HG03469 (cell line): ENCODE results near the gene SIK3.

Experiments
- ATAC-seq: cut with Tn5 transposase; IDR thresholded peaks from one replicate; pipeline ENCODE4 v1.9.1; 2021; ENCODE audit warnings: mild to moderate bottlenecking, moderate library complexity, moderate number of reproducible peaks; ENCODE audit not compliant: unreplicated experiment

Gene SIK3

DNA sequence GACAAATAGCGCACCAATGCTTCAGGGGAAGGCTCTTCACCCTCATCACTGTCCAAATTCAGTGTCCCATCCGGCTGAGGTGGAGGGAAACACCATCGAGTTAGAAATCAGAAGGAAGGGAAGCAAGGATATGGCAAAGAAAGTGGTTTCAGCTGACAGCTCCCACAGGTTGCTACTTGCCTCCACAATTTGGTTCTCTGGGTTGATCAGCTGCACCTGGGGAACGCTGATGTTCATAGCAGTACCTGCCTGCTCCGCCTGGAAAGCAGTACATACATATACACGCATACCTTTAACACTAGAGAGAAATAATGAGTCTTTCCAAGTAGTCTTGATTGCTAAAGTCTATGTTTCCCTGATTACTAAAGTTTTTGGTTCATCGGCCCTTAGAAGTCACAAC is 223.0 kb downstream of the SIK3 start:
- no peak for ATAC-seq

DNA sequence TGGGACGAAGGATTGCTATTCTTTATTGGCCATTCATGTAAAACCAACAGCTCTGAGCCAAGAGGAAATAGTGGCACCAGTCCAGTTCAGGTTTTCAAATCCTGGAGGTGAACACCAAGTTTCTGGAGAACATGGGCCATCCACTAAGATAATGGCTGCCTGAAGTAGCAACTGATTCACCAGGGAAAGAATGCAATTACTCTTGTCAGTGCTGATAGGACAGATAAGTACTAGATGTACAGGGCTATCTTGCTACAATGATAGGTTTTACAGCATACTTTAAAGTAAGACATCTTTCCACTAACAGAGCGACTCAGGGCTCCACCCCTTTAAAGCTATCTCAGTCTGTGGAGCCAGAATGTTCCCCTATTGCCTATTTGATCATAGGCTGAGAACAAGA is 224.0 kb downstream of the SIK3 start:
- no peak for ATAC-seq

DNA sequence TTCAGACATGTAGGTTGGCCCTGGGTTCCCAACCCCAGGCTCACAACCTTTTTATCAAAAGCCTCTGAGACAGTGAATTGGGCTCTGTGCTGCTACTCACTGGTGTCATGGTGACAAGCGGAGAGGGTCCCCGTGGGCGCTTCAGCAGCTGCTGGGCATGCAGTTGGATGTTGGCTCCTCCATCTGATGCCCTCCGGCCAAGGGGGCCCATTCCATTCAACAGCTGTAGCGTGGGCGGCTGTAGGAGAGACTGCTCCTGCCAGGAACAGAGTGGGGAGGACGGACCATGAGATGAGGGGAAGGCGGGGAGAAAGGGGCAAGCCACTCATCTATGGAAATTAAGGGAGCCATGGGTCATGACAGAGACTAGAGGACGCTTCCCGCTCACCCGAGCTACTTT is 224.8 kb downstream of the SIK3 start:
- ATAC-seq = no peak

DNA sequence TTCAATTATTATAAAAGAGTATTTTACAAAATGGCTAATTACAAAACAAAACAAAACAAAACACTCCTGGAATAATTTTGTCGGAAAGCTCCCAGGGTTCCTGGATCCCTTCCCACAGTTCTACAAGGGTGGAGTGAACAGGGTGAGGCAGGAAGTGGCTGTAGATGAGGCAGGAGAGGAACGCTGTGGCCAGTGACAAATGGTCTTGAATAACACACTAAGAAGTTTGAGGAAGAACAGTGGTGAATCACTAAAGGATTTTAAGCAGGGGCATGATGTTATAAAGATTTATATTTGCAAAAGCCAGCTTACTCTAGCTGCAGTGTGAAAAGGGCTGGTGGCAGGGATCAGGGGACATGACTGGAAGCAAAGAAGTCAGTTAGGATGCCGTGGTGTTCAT is 227.0 kb downstream of the SIK3 start:
- ATAC-seq = no peak

DNA sequence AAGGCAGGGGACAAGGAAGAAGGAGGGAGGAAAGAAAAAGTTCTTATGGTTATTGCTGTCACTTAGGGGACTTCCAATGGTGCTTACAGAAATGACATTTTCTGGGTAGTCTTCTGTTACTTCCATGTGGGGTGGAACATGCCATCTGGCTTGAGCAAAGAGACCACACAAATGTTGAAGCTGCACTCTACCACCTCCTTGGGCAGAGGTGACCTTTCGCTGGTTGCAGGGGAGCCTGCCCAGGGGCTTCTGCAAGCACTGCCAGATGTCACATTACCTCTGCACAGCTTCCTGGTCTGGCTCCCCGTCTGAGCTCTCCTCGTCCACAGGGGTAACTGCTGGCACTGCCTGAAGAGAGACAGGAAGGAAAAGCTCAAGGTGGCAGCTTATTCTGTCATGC is 228.2 kb downstream of the SIK3 start:
- ATAC-seq = no peak

DNA sequence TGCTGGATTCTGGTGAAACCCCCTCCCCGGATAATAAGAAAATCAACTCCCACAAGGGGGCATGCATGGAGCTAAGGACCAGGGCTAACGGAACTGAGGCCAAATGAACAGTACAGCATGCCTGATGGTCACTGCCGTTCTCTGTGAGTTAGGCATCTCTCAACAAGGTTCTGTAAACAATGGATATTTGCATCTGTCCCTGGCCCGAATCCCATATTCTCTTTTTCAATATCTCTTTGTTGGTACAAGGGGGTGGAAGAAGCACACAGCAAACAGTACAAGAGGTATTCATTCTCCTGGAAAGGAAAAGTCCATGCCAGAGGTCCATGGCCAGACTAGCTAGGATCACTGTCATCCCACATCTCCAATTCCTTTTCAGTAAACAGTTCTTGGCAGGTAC is 228.6 kb downstream of the SIK3 start:
- ATAC-seq = no peak

DNA sequence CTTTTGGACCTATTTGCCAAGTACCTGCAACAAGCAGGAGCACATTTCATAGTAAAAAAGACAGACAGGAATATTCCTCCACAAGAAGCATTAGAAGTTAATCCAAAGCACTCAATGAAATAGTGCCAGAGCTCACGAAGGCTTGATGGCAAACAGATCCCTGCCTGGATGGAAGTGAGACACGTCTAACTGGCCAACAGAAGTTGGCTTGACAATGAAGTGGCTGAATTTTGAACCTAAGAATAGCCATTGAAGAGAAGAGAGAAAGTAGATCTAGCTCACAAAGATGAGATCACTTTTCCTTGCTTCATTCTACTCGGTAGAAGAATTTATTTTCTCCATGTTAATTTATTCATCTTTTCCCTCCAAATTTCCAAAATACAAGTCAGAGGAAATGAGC is 230.2 kb downstream of the SIK3 start:
- ATAC-seq = no peak

DNA sequence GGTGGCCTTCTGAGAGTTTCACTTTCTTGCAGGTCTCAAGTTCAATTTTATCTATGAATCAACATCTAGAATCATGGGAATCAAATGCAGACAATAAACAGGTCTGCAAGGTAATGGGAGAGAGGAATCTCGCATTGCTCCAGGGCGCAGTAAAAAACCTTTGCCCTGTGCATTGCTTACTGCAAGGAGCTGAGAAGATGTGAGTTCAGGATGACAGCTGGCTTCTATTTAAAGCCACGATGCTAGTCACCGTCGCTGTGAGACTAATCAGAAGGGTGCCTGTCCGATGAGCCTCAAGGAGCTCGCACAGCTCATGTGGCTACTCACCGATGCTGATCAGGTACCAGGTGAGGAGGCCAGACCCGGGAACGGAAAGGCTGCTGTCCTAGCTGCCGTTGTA is 230.6 kb downstream of the SIK3 start:
- ATAC-seq = no peak

DNA sequence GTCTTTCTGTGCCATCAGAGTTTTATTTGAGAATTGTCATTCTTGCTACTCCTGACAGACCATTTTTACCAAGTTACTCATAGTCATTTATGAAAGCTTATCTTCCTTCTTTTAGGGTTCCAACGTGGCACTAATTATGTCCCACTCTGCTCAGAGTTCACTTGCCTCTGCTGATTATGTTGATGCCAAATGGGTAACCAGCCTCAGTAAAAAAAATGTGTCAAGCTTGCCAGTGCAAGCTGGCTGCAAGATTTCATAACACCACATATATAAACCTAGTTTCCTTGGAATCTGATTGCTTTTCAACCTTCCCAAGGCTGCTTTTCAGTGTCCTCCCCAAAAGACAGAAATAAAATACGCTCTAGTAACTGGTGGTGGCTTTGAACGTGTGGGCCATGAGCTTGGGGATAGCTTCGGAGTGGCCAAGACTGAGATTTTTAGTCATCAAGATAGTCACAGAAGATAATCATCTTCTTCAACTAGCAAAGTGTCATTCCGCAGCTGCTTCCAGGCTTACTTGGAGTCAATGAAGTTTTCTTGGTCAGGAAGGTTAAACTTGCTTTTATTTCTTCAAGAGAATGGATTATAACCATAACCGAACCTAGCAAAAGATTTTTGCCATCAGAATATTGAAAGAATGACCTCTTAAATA is 231.3 kb downstream of the SIK3 start:
- ATAC-seq = no peak

DNA sequence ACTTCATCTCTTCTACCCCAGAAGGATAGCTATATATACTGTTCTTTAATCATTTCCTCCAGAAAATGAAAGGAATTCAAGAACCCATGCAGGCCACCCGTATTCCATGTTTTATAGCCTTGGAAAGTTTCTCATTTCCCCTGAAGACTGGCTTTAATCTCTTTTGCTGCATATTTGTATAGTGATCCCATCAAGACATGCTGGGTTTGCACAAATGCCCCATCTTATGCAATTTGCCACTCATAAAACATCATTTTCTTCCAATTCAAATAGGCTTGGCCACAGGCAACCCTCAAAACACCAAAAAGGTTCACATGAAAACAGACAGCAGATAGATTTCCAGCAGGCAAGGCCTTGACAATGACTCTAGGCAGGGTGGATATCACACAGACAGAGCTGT is 232.5 kb downstream of the SIK3 start:
- ATAC-seq = no peak

DNA sequence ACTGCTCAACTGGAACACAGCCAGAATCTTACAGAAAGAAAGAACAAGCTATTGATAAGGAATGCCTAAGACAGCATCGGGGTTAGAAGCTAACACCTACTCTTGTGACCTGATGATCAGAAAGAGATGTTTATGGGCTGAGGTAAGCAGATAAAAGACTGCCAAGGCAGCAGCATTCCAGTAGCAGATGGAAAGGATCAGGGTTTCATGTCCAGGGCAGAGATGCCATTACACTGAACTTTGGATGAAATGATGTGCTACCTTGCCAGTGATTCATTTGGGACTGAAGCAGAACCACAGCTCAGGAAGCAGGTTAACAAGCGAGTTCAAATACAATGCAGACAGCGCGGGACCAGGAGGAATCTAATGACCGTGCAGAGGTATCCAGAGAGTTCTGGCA is 233.7 kb downstream of the SIK3 start:
- ATAC-seq = no peak

DNA sequence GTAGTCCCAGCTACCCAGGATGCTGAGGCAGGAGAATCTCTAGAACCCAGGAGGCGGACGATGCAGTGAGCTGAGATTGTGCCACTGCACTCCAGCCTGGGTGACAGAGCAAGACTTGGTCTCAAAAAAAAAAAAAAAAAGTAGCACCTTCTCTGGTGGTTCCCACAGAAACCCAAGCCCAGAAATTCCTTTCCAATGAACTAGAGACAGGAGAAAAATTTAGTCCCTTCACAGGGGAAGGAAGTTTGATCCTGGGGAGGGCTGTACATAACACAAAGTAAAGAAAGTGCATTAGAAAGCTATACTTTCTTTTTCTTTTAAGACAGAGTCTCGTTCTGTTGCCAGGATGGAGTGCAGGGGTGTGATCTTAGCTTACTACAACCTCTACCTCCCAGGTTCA is 235.3 kb downstream of the SIK3 start:
- no peak for ATAC-seq

DNA sequence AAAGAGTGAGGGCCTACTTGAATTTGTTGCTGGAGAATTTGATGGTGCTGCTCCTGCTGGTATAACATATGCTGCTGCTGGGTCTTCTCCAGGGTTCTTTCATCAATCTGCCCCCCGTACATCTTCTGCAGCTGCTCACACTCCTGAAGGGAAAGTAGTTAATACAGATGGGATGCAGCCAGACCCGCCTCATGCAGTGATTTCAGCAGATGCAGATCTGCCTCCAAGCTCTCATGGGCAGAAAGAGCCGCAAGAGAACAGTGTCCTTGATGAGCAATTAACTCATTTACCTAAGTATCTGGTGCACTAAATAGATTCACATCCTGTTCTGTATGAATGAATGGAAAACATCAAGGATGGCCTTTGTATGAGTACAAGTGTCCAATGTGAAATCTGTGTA is 236.0 kb downstream of the SIK3 start:
- ATAC-seq = no peak

DNA sequence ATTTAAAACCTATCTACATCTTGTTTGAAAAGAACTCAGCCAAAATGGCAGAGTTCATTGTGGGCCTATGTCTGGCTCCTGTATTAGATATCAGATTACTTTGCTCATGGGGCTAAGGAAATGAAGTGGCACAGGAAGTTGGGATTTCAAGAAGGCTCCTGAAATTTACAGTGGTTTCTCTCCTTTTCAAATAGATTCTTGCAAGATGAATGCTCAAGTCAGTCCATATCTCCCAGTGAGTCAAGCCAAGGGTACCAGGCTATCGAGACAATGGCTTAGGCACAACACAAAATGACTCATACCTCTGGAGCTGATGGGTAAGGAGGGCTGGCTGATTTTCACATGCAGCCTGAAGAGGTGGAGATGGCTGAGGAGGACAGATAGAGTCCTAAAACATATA is 236.7 kb downstream of the SIK3 start:
- ATAC-seq = no peak

DNA sequence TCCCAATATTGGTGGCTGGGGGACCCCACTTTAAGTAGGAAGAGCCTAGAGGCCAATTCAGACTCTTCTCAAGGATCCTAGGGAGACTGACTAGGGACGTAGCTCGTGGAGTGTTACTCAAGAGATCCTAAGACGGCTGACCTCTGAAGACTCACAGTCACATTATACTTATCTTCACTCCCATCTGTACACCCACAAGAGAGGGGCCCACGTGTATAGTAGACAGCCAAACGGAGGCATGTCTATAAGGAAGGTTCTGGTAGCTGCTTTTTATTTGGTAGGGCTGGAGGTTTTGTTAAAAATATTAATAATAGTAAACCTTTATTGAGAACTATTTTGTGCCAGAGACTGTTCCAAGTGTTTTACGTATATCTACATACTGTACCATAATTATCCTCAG is 237.9 kb downstream of the SIK3 start:
- ATAC-seq = no peak

DNA sequence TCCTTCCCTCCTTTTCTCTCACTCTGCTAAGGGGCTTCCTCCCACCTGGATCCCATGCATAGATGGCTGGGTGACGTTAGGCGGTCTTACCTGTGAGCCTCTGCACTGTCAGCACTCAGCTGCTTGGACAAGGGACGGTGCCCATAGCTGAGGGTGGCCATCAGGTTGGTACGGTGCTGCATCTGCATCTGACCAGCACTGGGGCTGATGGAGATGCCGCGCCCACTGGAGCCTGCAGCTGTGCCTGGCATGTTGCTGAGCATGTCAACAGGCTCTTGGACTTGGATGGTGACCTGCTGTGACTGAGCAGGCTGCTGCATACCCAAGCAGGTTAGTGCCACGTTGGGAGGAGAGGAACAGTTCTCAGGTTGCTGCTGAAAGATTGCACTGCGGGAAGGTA is 239.1 kb downstream of the SIK3 start:
- ATAC-seq = no peak

DNA sequence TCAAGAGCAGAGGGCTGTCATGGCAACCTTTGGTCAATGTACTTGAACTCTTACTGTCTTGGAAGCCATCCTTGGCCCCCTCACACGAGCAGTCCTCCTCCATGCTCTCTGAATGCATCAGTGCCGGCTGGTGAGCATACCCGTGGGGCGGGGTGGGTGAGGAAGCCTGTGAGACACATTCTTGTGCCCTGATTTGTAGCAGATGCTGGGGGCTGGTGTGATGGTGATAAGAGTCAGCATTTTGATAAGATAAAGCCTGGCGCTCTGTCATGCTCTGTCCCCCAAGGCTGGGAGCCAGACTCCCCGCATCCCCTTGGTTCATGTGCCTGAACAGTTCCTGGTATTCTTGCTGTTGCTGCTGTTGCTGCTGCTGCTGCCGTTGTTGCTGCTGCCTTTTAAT is 240.3 kb downstream of the SIK3 start:
- ATAC-seq = no peak

DNA sequence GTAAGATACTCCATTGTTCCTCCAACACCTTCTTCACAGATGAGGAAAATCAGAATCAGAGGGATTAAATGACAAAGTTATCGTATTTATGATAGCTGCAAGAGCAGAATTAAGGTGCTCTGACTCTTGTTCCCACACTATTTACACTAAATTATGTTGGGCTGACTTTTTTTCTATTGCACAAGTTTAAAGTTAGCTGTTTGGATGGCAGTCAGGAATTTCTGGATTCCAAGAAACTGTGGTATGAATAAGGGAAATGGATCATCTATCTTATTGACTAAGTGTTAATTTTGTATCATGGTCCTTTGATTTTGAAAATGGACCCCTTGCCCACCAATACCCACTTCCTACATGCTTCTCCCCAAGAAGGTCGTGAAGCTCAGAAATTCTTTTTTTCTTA is 240.9 kb downstream of the SIK3 start:
- ATAC-seq = no peak

DNA sequence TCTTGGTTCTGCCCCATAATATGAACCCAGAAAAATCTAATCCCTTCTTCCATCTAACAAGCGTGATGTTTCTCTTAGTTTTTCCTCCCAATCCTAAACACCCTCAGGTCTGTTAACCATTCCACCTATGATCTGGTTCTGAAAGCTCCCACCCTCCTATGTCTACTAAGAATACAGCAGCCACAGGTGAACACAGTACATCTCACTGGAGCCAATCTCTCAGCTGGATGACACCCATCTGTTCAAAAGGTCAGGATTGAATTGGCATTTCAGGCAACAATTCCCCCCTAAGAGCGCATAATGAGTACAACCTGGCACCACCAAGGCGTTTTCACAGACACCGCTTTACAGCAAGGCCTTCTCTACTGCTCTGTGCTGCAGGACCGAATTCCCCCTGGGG is 241.8 kb downstream of the SIK3 start:
- ATAC-seq = no peak

DNA sequence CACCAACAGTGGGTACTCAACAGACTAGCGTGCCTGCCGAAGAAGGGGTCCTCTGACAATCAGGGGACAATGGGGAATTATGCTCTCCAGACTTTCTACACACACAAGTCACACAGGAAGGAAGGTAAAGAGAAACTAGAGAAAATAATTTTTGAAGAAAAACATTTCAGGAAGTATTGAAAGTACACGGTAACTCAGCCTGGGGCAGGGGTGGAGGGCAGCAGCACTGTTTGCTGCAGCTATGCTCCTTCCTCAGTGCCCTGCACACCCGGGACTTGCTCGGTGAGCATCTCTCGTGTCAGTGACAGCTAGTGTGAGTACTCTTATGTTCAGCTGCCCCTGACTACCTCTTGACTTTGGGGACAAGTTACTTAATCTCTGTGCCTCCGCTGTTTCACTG is 242.8 kb downstream of the SIK3 start:
- ATAC-seq = no peak

DNA sequence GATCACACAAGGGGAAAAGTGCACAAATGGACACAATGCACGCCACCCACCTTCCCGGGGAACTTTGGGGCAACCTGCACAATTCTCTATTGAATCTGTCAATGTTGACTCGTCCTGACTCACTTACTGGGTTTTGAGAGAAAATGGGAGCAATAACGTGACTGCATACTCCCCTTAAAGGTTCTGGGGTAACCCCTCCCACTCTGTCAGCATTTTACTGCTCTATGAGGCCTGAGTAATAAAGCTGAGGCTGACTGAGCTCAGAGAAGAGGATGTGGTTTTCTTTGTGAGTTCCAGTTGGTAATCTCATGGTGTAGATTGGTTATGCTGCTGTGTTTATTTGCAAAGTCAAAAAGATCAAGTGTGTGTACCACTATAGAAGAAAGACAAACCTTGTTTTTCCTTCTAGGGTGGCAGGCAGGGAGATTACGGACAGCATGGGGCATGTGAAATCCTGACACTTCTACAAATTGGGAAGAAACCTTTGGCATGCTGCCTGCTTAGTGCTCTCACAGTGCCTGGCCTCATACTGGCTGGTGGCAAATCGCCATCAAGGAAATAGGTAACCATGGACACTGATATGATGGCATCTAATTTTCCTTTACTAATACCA is 244.7 kb downstream of the SIK3 start:
- ATAC-seq = peak; percentile 88

DNA sequence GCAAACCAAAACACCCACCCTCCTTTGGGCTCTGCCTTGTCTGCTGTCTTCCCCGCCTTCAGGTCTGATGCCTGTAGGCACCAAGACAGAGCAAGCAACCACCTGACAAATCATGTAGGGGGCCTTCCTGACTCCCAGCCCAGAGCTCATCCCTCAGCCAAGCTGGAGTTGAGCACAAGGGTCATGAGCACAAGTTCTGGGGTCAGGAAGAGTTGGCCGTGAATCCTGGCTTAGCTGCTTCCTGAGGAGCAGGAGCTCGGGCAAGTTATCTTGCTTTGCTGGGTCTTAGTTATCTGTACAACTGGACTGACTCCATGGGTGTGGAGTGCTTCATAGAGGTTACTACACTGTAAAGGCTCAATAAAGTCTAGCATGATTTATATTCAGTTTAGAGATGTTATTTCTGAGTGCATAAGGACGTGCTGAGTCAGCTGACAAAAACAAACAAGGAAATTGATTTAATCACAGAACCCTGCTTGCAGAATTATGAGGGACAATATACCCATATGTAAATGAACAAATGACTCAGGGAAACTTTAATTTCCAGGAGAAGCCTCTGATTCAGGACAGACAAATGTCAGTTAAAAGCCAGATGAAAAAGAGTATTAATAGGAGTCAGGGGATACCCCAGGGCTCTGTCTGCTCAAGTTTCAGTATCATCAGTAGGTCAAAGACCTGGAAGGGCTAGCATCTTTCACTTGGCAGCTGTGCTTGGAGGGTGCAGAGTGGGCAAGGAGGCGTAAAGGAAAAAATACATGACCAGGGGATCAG is 245.8 kb downstream of the SIK3 start:
- no peak for ATAC-seq
